ENCODE data around the gene MBP. TPM values are rescaled to one million over a fixed set of nuclear protein-coding genes. Genes with fewer than 3 reads are reported as not detected.

MBP gene
- total and polyA plus RNA-seq, 9 donors: 8.7 to 23.0 (median 11.2) TPM

DNA sequence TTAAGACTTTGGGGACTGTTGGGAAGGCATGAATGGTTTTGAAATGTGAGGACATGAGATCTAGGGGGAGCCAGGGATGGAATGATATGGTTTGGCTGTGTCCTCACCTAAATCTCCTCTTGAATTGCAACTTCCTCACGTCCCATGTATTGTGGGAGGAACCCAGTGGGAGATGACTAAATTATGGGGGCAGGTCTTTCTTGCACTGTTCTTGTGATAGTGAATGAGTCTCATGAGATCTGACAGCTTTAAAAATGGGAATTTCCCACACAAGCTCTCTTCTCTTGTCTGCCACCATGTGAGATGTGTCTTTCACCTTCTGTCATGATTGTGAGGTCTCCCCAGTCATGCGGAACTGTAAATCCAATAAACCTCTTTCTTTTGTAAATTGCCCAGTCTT, 11.5 kb upstream of the MBP start:
- no peak for DNase-seq
- Histone ChIP-seq H3K9me3 (replicated peaks; ENCODE audit: control insufficient read depth, low read depth, low read length) (peaks cover 7% of the 10 kb centered on the region), H3K4me3 (ENCODE audit: low read length) (no peak overlapping the region), H3K36me3 (ENCODE audit: control insufficient read depth, insufficient read depth, low read length) (no peaks in the 10 kb centered on the region), H3K27ac (ENCODE audit: low read length) (no peak overlapping the region), H3K4me1 (ENCODE audit: control insufficient read depth, insufficient read depth, low read length) (peaks cover 2% of the 10 kb centered on the region), H3K27me3 (ENCODE audit: control insufficient read depth, insufficient read depth, low read length) (no peaks in the 10 kb centered on the region)
- no CpG with 5 or more reads among the region's 2 CpGs for WGBS (ENCODE audit: insufficient coverage)

GRCh38 chr18:77143196-77143595, 10.6 kb upstream of the MBP start:
- no peak overlapping the region for H3K4me3 ChIP-seq (ENCODE audit: low read length)
- no peaks in the 10 kb centered on the region for H3K36me3 ChIP-seq (ENCODE audit: control insufficient read depth, insufficient read depth, low read length)
- 80% methylated on average over 1 of the region's 2 CpGs for WGBS (ENCODE audit: insufficient coverage)
- H3K9me3 ChIP-seq (replicated peaks; ENCODE audit: control insufficient read depth, low read depth, low read length): peaks cover 7% of the 10 kb centered on the region
- no peak overlapping the region for H3K27ac ChIP-seq (ENCODE audit: low read length)
- peaks cover 2% of the 10 kb centered on the region for H3K4me1 ChIP-seq (ENCODE audit: control insufficient read depth, insufficient read depth, low read length)
- no peaks in the 10 kb centered on the region for H3K27me3 ChIP-seq (ENCODE audit: control insufficient read depth, insufficient read depth, low read length)
- DNase-seq: no peak

GRCh38 chr18:77141401-77142118, 9.0 kb upstream of the MBP start:
- DNase-seq: no peak
- 100% methylated on average over 1 of the region's 8 CpGs for WGBS (ENCODE audit: insufficient coverage)
- H3K9me3 ChIP-seq (replicated peaks; ENCODE audit: control insufficient read depth, low read depth, low read length): peaks cover 7% of the 10 kb centered on the region

DNA sequence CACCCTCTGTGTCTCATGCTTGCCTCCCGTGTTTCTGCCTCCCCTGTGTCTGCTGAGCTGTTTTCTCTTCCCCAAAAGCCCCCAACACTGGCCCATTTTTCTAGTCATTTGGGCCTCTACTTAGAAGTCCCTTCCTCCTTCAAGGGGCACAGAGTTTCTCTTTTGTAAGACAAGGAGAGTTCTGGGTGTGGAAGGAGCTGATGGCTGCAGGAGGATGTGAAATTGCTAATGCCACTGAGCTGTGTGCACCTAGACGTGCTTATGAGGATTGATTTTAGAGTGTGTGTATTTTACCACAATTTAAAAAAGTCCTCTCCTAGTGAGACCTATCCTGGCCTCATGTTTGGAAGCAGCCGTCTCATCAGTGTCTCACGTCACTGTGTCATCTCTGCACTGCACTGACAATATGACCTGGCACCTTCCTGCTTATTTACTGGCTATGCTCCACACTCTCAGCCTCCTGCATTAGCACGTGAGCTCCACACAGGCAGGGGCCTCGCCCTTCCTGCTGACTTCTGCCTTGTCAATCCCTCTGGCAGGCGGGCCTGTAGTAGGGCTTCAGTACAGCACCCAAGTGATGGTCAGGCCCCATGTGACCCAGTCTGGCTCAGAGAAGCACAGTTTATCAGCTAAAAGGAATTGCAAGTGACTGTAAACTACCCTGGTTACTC, 8.0 kb upstream of the MBP start:
- no peaks in the 10 kb centered on the region for H3K27me3 ChIP-seq (ENCODE audit: control insufficient read depth, insufficient read depth, low read length)
- 66% methylated on average over 6 of the region's 7 CpGs for WGBS (ENCODE audit: insufficient coverage)

More at GRCh38 chr18:77141401-77142118, 9.0 kb upstream of the MBP start:
- H3K4me3 ChIP-seq (ENCODE audit: low read length): no peak overlapping the region
- no peaks in the 10 kb centered on the region for H3K27me3 ChIP-seq (ENCODE audit: control insufficient read depth, insufficient read depth, low read length)
- H3K36me3 ChIP-seq (ENCODE audit: control insufficient read depth, insufficient read depth, low read length): no peaks in the 10 kb centered on the region
- H3K27ac ChIP-seq (ENCODE audit: low read length): no peak overlapping the region
- peaks cover 7% of the 10 kb centered on the region for H3K4me1 ChIP-seq (ENCODE audit: control insufficient read depth, insufficient read depth, low read length)

DNA sequence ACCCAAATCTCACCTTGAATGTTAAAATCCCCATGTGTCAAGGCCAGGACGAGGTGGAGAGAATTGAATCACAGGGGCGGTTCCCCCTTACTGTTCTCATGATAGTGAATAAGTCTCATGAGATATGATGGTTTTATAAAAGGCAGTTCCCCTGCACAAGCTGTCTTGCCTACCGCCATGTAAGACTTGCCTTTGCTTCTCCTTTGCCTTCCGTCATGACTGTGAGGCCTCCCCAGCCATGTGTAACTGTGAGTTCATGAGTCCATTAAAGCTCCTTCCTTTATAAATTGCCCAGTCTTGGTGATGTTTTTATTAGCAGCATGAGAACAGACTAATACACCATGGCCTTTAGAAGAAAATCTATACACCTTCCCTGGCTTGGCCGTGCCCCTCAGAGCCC, 7.4 kb upstream of the MBP start:
- Histone ChIP-seq H3K9me3 (replicated peaks; ENCODE audit: control insufficient read depth, low read depth, low read length) (peaks cover 7% of the 10 kb centered on the region), H3K36me3 (ENCODE audit: control insufficient read depth, insufficient read depth, low read length) (no peaks in the 10 kb centered on the region), H3K4me1 (ENCODE audit: control insufficient read depth, insufficient read depth, low read length) (peaks cover 7% of the 10 kb centered on the region), H3K27me3 (ENCODE audit: control insufficient read depth, insufficient read depth, low read length) (no peaks in the 10 kb centered on the region), H3K27ac (ENCODE audit: low read length) (no peak overlapping the region), H3K4me3 (ENCODE audit: low read length) (no peak overlapping the region)
- no peak for DNase-seq
- 57% methylated on average over 2 of the region's 5 CpGs for WGBS (ENCODE audit: insufficient coverage)

More for the DNA sequence above, 8.0 kb upstream of the MBP start:
- peaks cover 7% of the 10 kb centered on the region for H3K4me1 ChIP-seq (ENCODE audit: control insufficient read depth, insufficient read depth, low read length)
- no peak for DNase-seq
- H3K9me3 ChIP-seq (replicated peaks; ENCODE audit: control insufficient read depth, low read depth, low read length): peaks cover 7% of the 10 kb centered on the region
- no peaks in the 10 kb centered on the region for H3K36me3 ChIP-seq (ENCODE audit: control insufficient read depth, insufficient read depth, low read length)
- H3K27ac ChIP-seq (ENCODE audit: low read length): no peak overlapping the region
- no peak overlapping the region for H3K4me3 ChIP-seq (ENCODE audit: low read length)

DNA sequence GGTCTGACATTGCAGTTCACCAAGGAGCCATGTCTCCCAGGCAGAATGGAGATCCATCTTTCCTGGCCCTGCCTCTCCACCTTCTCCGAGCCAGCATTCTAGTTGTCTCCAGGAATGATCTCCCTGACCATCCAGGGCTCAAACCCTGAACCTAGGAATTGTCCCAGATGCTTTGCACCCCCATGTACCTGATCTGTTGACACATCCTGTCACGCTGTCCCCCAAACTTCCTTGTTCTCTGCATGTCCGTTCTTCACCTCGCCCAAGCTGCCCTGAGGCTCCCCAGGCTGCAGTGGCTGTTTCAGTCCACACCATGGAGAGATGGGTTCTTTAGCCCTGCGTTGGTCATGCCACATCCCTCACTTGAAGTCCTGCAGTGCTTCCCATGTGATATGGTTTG, 7.0 kb upstream of the MBP start:
- H3K27me3 ChIP-seq (ENCODE audit: control insufficient read depth, insufficient read depth, low read length): no peaks in the 10 kb centered on the region
- H3K36me3 ChIP-seq (ENCODE audit: control insufficient read depth, insufficient read depth, low read length): no peaks in the 10 kb centered on the region
- WGBS (ENCODE audit: insufficient coverage): 89% methylated on average over 5 of the region's 5 CpGs
- peaks cover 7% of the 10 kb centered on the region for H3K9me3 ChIP-seq (replicated peaks; ENCODE audit: control insufficient read depth, low read depth, low read length)
- H3K4me1 ChIP-seq (ENCODE audit: control insufficient read depth, insufficient read depth, low read length): peaks cover 7% of the 10 kb centered on the region
- no peak overlapping the region for H3K4me3 ChIP-seq (ENCODE audit: low read length)
- DNase-seq: no peak
- no peak overlapping the region for H3K27ac ChIP-seq (ENCODE audit: low read length)

DNA sequence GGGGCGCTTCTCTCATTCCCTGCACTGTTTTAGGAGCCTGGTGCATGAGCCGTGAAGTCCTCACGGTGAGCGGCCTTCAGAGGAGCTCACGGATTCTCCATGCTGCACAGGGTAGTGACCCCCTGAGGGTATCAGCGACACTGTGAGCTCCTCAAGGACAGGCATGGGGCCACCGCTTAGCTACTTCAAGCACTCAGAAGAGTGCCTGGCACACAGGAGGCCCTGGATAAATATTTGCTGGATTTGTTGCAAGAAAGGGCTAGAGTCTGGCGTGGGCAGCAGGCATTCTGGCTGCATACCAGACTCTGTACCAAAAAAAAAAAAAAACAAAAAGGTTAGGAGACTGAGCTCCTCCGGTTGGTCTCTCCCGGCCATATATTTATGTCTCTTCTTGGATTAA, 5.7 kb upstream of the MBP start:
- Histone ChIP-seq H3K9me3 (replicated peaks; ENCODE audit: control insufficient read depth, low read depth, low read length) (peaks cover 2% of the 10 kb centered on the region), H3K4me1 (ENCODE audit: control insufficient read depth, insufficient read depth, low read length) (peaks cover 18% of the 10 kb centered on the region), H3K27me3 (ENCODE audit: control insufficient read depth, insufficient read depth, low read length) (peaks cover 4% of the 10 kb centered on the region), H3K36me3 (ENCODE audit: control insufficient read depth, insufficient read depth, low read length) (no peaks in the 10 kb centered on the region), H3K27ac (ENCODE audit: low read length) (no peak overlapping the region), H3K4me3 (ENCODE audit: low read length) (no peak overlapping the region)
- 63% methylated on average over 7 of the region's 10 CpGs for WGBS (ENCODE audit: insufficient coverage)
- no peak for DNase-seq

DNA sequence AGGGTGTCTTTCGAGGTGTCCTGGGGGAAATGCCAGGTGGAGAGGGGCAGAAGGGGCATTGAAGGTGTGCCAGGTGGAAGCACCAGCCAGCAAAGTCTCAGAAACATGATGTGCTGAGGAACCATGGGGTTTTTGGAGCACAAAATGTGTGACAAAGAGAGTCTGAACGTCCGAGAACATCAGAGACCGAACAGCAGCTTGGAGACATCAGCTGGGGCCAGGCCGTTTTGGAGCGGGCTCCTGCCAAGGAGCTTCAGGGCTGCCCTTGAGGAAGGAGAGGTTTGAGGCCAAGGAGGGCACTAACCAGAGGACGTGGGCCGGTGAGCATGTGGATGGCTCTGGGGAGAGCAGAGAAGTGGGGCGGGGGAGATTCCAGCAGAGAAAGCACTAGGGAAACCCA, 5.3 kb upstream of the MBP start:
- H3K27ac ChIP-seq (ENCODE audit: low read length): no peak overlapping the region
- DNase-seq: no peak
- H3K4me1 ChIP-seq (ENCODE audit: control insufficient read depth, insufficient read depth, low read length): peaks cover 22% of the 10 kb centered on the region
- H3K9me3 ChIP-seq (replicated peaks; ENCODE audit: control insufficient read depth, low read depth, low read length): no peaks in the 10 kb centered on the region
- peaks cover 8% of the 10 kb centered on the region for H3K27me3 ChIP-seq (ENCODE audit: control insufficient read depth, insufficient read depth, low read length)
- 78% methylated on average over 9 of the region's 9 CpGs for WGBS (ENCODE audit: insufficient coverage)
- H3K4me3 ChIP-seq (ENCODE audit: low read length): no peak overlapping the region
- H3K36me3 ChIP-seq (ENCODE audit: control insufficient read depth, insufficient read depth, low read length): no peaks in the 10 kb centered on the region

DNA sequence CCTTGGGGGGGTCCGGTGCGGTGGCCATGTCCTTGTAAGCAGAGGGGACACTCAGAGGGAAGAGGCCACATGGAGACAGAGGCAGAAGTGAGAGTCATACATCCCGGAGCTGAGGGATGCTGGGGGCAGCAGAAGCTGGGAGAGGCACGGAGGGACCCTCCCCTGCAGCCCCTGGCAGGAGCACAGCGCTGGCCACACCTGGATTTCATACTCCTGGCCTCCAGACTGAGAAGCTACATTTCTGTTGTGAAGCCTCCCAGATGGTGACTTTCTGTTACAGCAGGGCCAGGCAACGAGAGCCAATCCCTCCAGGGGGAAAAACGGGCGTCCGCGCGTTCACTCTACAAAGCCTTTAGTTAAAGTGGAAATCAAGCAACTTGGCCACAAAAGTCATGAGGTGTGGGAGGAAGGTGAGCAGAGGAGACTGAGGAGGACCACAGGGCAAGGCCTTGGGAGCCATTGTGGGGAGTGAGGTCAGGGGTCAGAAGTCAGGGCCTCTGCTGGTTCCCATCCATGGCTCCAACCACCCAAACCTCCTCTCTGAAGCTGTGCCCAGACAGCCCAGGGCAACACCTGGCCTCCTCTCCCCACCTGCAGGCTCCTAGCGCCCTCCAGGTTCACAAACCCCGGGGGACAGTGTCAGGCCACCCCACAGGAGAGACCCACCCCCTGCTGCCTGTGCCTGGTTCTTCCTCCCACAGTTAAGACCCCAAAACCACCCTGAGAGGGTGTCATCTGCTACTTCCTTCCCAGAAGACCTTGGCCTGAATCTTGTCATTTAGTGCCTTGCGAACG, 4.5 kb upstream of the MBP start:
- peaks cover 10% of the 10 kb centered on the region for H3K27me3 ChIP-seq (ENCODE audit: control insufficient read depth, insufficient read depth, low read length)
- H3K4me3 ChIP-seq (ENCODE audit: low read length): no peak overlapping the region
- DNase-seq: no peak
- WGBS (ENCODE audit: insufficient coverage): 88% methylated on average over 15 of the region's 15 CpGs
- H3K36me3 ChIP-seq (ENCODE audit: control insufficient read depth, insufficient read depth, low read length): no peaks in the 10 kb centered on the region
- H3K9me3 ChIP-seq (replicated peaks; ENCODE audit: control insufficient read depth, low read depth, low read length): no peaks in the 10 kb centered on the region
- peaks cover 23% of the 10 kb centered on the region for H3K4me1 ChIP-seq (ENCODE audit: control insufficient read depth, insufficient read depth, low read length)
- no peak overlapping the region for H3K27ac ChIP-seq (ENCODE audit: low read length)

GRCh38 chr18:77136076-77136718, 3.6 kb upstream of the MBP start:
- Histone ChIP-seq H3K9me3 (replicated peaks; ENCODE audit: control insufficient read depth, low read depth, low read length) (no peaks in the 10 kb centered on the region), H3K27ac (ENCODE audit: low read length) (no peak overlapping the region), H3K4me1 (ENCODE audit: control insufficient read depth, insufficient read depth, low read length) (peaks cover 27% of the 10 kb centered on the region), H3K4me3 (ENCODE audit: low read length) (no peak overlapping the region), H3K27me3 (ENCODE audit: control insufficient read depth, insufficient read depth, low read length) (peaks cover 19% of the 10 kb centered on the region), H3K36me3 (ENCODE audit: control insufficient read depth, insufficient read depth, low read length) (no peaks in the 10 kb centered on the region)
- DNase-seq: no peak
- WGBS (ENCODE audit: insufficient coverage): 54% methylated on average over 5 of the region's 8 CpGs
